NB4 (cell line): ENCODE measurements around the gene CAMTA1.

Experiments
- MAX ChIP-seq: IDR thresholded peaks from 2 replicates; pipeline ENCODE4 v1.6.1; 2011; ENCODE audit warnings: low read depth, low read length
- POLR2A ChIP-seq: IDR thresholded peaks from 2 replicates; pipeline ENCODE4 v1.6.1; 2011; ENCODE audit warnings: mild to moderate bottlenecking; ENCODE audit not compliant: insufficient read length; ENCODE audit errors: extremely low read depth
- TF ChIP-seq, protein P1 (sequence below): IDR thresholded peaks from one replicate; pipeline ENCODE4 v1.5.1; 2012; ENCODE audit warnings: low read depth, low read length

- TF ChIP-seq POLR2A (no peak), MAX (no peak)
- TF ChIP-seq, protein P1, sequence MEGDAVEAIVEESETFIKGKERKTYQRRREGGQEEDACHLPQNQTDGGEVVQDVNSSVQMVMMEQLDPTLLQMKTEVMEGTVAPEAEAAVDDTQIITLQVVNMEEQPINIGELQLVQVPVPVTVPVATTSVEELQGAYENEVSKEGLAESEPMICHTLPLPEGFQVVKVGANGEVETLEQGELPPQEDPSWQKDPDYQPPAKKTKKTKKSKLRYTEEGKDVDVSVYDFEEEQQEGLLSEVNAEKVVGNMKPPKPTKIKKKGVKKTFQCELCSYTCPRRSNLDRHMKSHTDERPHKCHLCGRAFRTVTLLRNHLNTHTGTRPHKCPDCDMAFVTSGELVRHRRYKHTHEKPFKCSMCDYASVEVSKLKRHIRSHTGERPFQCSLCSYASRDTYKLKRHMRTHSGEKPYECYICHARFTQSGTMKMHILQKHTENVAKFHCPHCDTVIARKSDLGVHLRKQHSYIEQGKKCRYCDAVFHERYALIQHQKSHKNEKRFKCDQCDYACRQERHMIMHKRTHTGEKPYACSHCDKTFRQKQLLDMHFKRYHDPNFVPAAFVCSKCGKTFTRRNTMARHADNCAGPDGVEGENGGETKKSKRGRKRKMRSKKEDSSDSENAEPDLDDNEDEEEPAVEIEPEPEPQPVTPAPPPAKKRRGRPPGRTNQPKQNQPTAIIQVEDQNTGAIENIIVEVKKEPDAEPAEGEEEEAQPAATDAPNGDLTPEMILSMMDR, result no peak
These were observed 645.4 kb downstream of the CAMTA1 start for GRCh38 chr1:7430691-7431090.
